ENCODE measurements around the gene APOBEC3A. TPM values are rescaled to one million over a fixed set of nuclear protein-coding genes. Genes with fewer than 3 reads are reported as not detected.

APOBEC3A gene
- total RNA-seq, 1 experiment from 2014 or later, result not detected

DNA sequence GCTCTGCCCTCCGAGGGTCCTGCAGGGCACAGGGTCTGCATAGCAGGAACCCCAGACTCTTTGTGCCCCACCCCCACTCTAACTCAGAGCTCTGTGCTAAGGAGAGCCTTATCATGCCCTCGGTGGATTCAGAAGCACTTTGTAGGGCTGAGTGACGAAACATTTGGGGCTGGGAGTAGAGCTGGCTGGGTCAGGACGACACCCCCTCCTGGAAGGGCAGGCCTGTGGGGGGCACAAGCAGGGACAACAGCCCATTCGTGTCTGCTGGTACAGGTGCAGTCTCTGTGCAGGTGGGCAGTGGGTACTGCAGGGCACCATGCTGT lies 8.9 kb downstream of the APOBEC3A start:
- BruUV-seq (replicated peaks), result no TSS peak
- no peaks in the 10 kb centered on the region for H3K36me3 Mint-ChIP-seq (ENCODE audit: insufficient read depth, unreplicated experiment)
- TF ChIP-seq, protein P1, sequence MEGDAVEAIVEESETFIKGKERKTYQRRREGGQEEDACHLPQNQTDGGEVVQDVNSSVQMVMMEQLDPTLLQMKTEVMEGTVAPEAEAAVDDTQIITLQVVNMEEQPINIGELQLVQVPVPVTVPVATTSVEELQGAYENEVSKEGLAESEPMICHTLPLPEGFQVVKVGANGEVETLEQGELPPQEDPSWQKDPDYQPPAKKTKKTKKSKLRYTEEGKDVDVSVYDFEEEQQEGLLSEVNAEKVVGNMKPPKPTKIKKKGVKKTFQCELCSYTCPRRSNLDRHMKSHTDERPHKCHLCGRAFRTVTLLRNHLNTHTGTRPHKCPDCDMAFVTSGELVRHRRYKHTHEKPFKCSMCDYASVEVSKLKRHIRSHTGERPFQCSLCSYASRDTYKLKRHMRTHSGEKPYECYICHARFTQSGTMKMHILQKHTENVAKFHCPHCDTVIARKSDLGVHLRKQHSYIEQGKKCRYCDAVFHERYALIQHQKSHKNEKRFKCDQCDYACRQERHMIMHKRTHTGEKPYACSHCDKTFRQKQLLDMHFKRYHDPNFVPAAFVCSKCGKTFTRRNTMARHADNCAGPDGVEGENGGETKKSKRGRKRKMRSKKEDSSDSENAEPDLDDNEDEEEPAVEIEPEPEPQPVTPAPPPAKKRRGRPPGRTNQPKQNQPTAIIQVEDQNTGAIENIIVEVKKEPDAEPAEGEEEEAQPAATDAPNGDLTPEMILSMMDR (IDR thresholded peaks at IDR 0.05; ENCODE audit: unreplicated experiment), result no peak
- H3K9me3 Mint-ChIP-seq (ENCODE audit: low read depth, unreplicated experiment), result no peaks in the 10 kb centered on the region
- H3K4me1 Mint-ChIP-seq (ENCODE audit: low read depth, unreplicated experiment), result peaks cover 18% of the 10 kb centered on the region
- CTCF ChIA-PET, result interaction anchor here (0.6 to 1.1 kb wide), 2 partner anchors 34 to 96 kb away, joined by 3 read pairs; no protein-coding TSS in a partner anchor
- no peak for DNase-seq
- intact Hi-C loops (cut with micrococcal nuclease; ENCODE audit: unreplicated experiment), result no loop called here
- peaks cover 9% of the 10 kb centered on the region for H3K27me3 Mint-ChIP-seq (ENCODE audit: unreplicated experiment)
- no peak overlapping the region for H3K27ac Mint-ChIP-seq (ENCODE audit: unreplicated experiment)
- no peak overlapping the region for H3K4me3 Mint-ChIP-seq (ENCODE audit: low read depth, unreplicated experiment)

- CTCF ChIA-PET, result interaction anchor here (1.1 kb wide), 1 partner anchor 97 kb away, joined by 3 read pairs; no protein-coding TSS in a partner anchor
- peaks cover 18% of the 10 kb centered on the region for H3K4me1 Mint-ChIP-seq (ENCODE audit: low read depth, unreplicated experiment)
- H3K36me3 Mint-ChIP-seq (ENCODE audit: insufficient read depth, unreplicated experiment), result no peaks in the 10 kb centered on the region
- no peak overlapping the region for H3K27ac Mint-ChIP-seq (ENCODE audit: unreplicated experiment)
- H3K27me3 Mint-ChIP-seq (ENCODE audit: unreplicated experiment), result peaks cover 15% of the 10 kb centered on the region
- intact Hi-C loops (cut with micrococcal nuclease; ENCODE audit: unreplicated experiment), result no loop called here
- BruUV-seq (replicated peaks), result no TSS peak
- TF ChIP-seq, protein P1 (IDR thresholded peaks at IDR 0.05; ENCODE audit: unreplicated experiment), result no peak
- no peaks in the 10 kb centered on the region for H3K9me3 Mint-ChIP-seq (ENCODE audit: low read depth, unreplicated experiment)
- no peak for DNase-seq
- no peak overlapping the region for H3K4me3 Mint-ChIP-seq (ENCODE audit: low read depth, unreplicated experiment)
Measured at GRCh38 chr22:38966942-38967341, 9.5 kb downstream of the APOBEC3A start.

GRCh38 chr22:38967451-38968450 lies 10.3 kb downstream of the APOBEC3A start:
- Mint-ChIP-seq H3K4me3 (ENCODE audit: low read depth, unreplicated experiment) (no peak overlapping the region), H3K9me3 (ENCODE audit: low read depth, unreplicated experiment) (no peaks in the 10 kb centered on the region), H3K27ac (ENCODE audit: unreplicated experiment) (no peak overlapping the region), H3K36me3 (ENCODE audit: insufficient read depth, unreplicated experiment) (no peaks in the 10 kb centered on the region), H3K27me3 (ENCODE audit: unreplicated experiment) (peaks cover 18% of the 10 kb centered on the region), H3K4me1 (ENCODE audit: low read depth, unreplicated experiment) (peaks cover 18% of the 10 kb centered on the region)
- CTCF ChIA-PET, result no interaction called here
- DNase-seq, result no peak
- intact Hi-C loops (cut with micrococcal nuclease; ENCODE audit: unreplicated experiment), result no loop called here
- no TSS peak for BruUV-seq (replicated peaks)
- TF ChIP-seq, protein P1 (IDR thresholded peaks at IDR 0.05; ENCODE audit: unreplicated experiment), result no peak

- Mint-ChIP-seq H3K9me3 (ENCODE audit: low read depth, unreplicated experiment) (no peaks in the 10 kb centered on the region), H3K4me1 (ENCODE audit: low read depth, unreplicated experiment) (peaks cover 13% of the 10 kb centered on the region), H3K27ac (ENCODE audit: unreplicated experiment) (no peak overlapping the region), H3K36me3 (ENCODE audit: insufficient read depth, unreplicated experiment) (no peaks in the 10 kb centered on the region), H3K27me3 (ENCODE audit: unreplicated experiment) (peaks cover 18% of the 10 kb centered on the region), H3K4me3 (ENCODE audit: low read depth, unreplicated experiment) (no peak overlapping the region)
- CTCF ChIA-PET, result no interaction called here
- no TSS peak for BruUV-seq (replicated peaks)
- intact Hi-C loops (cut with micrococcal nuclease; ENCODE audit: unreplicated experiment), result no loop called here
- no peak for DNase-seq
- TF ChIP-seq, protein P1 (IDR thresholded peaks at IDR 0.05; ENCODE audit: unreplicated experiment), result no peak
Measured at GRCh38 chr22:38968801-38969200, 11.4 kb downstream of the APOBEC3A start.

All from Calu3 (cell line).